ENCODE measurements around the gene RAPGEFL1. TPM values are rescaled to one million over a fixed set of nuclear protein-coding genes. Genes with fewer than 3 reads are reported as not detected.

RAPGEFL1 gene
- total and polyA plus RNA-seq, 5 donors from 2014 or later, result 0.79 to 4.5 TPM; not detected in 3

- peaks cover 33% of the 10 kb centered on the region for H3K36me3 Mint-ChIP-seq
- H3K27ac ChIP-seq (ENCODE audit: insufficient read depth, low read length, poor library complexity, severe bottlenecking), result no peak overlapping the region
- H3K4me3 Mint-ChIP-seq, result no peak overlapping the region
- peaks cover 13 to 36% (median 20%) of the 10 kb centered on the region in 4 donors for H3K4me1 Mint-ChIP-seq
- H3K27me3 ChIP-seq (ENCODE audit: control insufficient read depth, insufficient read depth, low read length), result no peaks in the 10 kb centered on the region
- H3K27ac Mint-ChIP-seq, result peak overlapping the region in 1 of 3 donors; percentile 35
- DNase-seq, result no peak
- H3K27me3 Mint-ChIP-seq, result no peaks in the 10 kb centered on the region
- H3K9me3 ChIP-seq (ENCODE audit: control insufficient read depth in 2 of 2, low read length in 2 of 2), result no peaks in the 10 kb centered on the region
- ATAC-seq (ENCODE audit: low read depth in 2 of 2), result no peak
- H3K9me3 Mint-ChIP-seq, result no peaks in the 10 kb centered on the region
- H3K36me3 ChIP-seq (ENCODE audit: control insufficient read depth, insufficient read depth, low read length), result peaks cover 58% of the 10 kb centered on the region
- no peak overlapping the region for H3K4me3 ChIP-seq (ENCODE audit: low read depth, low read length)
- peaks cover 3% of the 10 kb centered on the region for H3K4me1 ChIP-seq (ENCODE audit: control insufficient read depth, insufficient read depth, low read length, poor library complexity, severe bottlenecking)
These were observed 17.8 kb upstream of the RAPGEFL1 start for GRCh38 chr17:40159456-40159855.

DNA sequence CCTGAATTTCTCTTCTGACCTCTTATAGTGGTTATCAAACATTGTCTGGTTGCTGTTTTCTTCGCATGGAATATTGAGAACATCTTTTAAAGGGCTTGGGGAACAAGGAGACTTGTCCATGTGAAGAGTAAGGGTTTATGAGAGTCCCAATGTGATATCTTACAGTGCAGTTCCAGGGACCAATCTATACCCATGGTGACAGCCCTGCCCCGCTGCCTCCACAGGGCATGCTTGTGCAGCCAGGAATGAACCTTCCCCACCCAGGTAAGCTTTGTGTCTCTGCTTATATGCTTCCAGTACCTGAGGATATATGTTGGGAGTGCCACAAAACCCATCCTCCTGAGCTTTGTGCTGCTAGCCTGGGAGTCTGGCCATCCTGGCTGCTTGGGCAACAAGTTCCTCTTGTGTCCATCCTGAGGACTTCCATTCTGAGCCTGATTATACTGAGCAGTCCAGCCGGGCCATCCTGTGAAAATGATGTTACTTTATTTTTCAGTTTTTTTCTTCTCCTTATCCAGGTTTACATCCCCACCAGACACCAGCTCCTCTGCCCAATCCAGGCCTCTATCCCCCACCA lies 9.5 kb upstream of the RAPGEFL1 start:
- no peak for ATAC-seq (ENCODE audit: low read depth in 2 of 2)

DNA sequence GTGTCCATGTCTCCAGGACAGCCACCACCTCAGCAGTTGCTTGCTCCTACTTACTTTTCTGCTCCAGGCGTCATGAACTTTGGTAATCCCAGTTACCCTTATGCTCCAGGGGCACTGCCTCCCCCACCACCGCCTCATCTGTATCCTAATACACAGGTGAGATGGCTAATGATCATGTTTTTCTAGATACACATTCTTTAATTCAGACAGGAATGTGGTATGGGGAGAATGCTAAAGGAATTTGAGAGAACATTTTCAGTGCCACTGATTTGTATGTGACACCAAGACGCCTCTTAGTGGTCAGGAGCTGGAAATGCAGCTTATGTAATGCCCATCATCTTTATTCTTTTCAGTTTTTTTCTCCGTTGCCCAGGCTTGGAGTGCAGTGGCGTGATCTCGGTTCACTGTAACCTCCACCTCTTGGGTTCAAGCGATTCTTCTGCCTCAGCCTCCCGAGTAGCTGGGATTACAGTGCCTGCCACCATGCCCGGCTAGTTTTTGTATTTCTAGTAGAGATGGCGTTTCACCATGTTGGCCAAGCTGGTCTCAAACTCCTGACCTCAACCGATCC lies 8.9 kb upstream of the RAPGEFL1 start:
- Histone ChIP-seq H3K27ac (ENCODE audit: insufficient read depth, low read length, poor library complexity, severe bottlenecking) (peak overlapping the region; percentile 58), H3K27me3 (ENCODE audit: control insufficient read depth, insufficient read depth, low read length) (no peaks in the 10 kb centered on the region), H3K9me3 (ENCODE audit: control insufficient read depth in 2 of 2, low read length in 2 of 2) (no peaks in the 10 kb centered on the region), H3K4me1 (ENCODE audit: control insufficient read depth, insufficient read depth, low read length, poor library complexity, severe bottlenecking) (peaks cover 4% of the 10 kb centered on the region), H3K36me3 (ENCODE audit: control insufficient read depth, insufficient read depth, low read length) (peaks cover 87% of the 10 kb centered on the region), H3K4me3 (ENCODE audit: low read depth, low read length) (no peak overlapping the region)
- H3K36me3 Mint-ChIP-seq, result peaks cover 52% of the 10 kb centered on the region
- no peaks in the 10 kb centered on the region for H3K9me3 Mint-ChIP-seq
- peak overlapping the region; percentile 58 to 92 (median 83) for H3K27ac Mint-ChIP-seq
- DNase-seq (peak; percentile 18 to 68 (median 65)), ATAC-seq (ENCODE audit: low read depth in 2 of 2) (peak; percentile 70 to 84)
- H3K4me3 Mint-ChIP-seq, result no peak overlapping the region
- peaks cover 7 to 20% (median 15%) of the 10 kb centered on the region in 4 donors for H3K4me1 Mint-ChIP-seq
- H3K27me3 Mint-ChIP-seq, result no peaks in the 10 kb centered on the region

More for the DNA sequence above, 9.5 kb upstream of the RAPGEFL1 start:
- Histone ChIP-seq H3K36me3 (ENCODE audit: control insufficient read depth, insufficient read depth, low read length) (peaks cover 89% of the 10 kb centered on the region), H3K27me3 (ENCODE audit: control insufficient read depth, insufficient read depth, low read length) (no peaks in the 10 kb centered on the region), H3K4me3 (ENCODE audit: low read depth, low read length) (no peak overlapping the region), H3K4me1 (ENCODE audit: control insufficient read depth, insufficient read depth, low read length, poor library complexity, severe bottlenecking) (peaks cover 4% of the 10 kb centered on the region), H3K9me3 (ENCODE audit: control insufficient read depth in 2 of 2, low read length in 2 of 2) (no peaks in the 10 kb centered on the region), H3K27ac (ENCODE audit: insufficient read depth, low read length, poor library complexity, severe bottlenecking) (peak overlapping the region; percentile 58)
- peaks cover 53% of the 10 kb centered on the region for H3K36me3 Mint-ChIP-seq
- peak overlapping the region; percentile 58 to 92 (median 83) for H3K27ac Mint-ChIP-seq
- no peaks in the 10 kb centered on the region for H3K9me3 Mint-ChIP-seq
- no peak overlapping the region for H3K4me3 Mint-ChIP-seq
- DNase-seq, result no peak
- no peaks in the 10 kb centered on the region for H3K27me3 Mint-ChIP-seq
- H3K4me1 Mint-ChIP-seq, result peaks cover 7 to 20% (median 15%) of the 10 kb centered on the region in 4 donors

DNA sequence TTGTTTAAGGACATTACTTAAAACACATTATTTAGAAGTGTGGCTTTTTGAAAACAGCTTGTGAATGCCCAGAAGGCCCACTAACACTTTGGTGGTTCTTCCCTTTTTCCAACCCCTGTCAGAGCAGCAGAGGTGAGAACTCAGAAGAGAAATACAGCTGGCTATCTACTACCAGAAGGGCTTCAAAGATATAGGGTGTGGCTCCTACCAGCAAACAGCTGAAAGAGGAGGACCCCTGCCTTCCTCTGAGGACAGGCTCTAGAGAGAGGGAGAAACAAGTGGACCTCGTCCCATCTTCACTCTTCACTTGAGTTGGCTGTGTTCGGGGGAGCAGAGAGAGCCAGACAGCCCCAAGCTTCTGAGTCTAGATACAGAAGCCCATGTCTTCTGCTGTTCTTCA lies 6.9 kb upstream of the RAPGEFL1 start:
- H3K36me3 Mint-ChIP-seq, result peaks cover 48% of the 10 kb centered on the region
- Histone ChIP-seq H3K4me3 (ENCODE audit: low read depth, low read length) (no peak overlapping the region), H3K36me3 (ENCODE audit: control insufficient read depth, insufficient read depth, low read length) (peaks cover 76% of the 10 kb centered on the region), H3K9me3 (ENCODE audit: control insufficient read depth in 2 of 2, low read length in 2 of 2) (no peaks in the 10 kb centered on the region), H3K27ac (ENCODE audit: insufficient read depth, low read length, poor library complexity, severe bottlenecking) (no peak overlapping the region), H3K4me1 (ENCODE audit: control insufficient read depth, insufficient read depth, low read length, poor library complexity, severe bottlenecking) (peaks cover 4% of the 10 kb centered on the region), H3K27me3 (ENCODE audit: control insufficient read depth, insufficient read depth, low read length) (no peaks in the 10 kb centered on the region)
- DNase-seq (no peak), ATAC-seq (ENCODE audit: low read depth in 2 of 2) (no peak)
- H3K27me3 Mint-ChIP-seq, result no peaks in the 10 kb centered on the region
- no peaks in the 10 kb centered on the region for H3K9me3 Mint-ChIP-seq
- peaks cover 7 to 20% (median 14%) of the 10 kb centered on the region in 4 donors for H3K4me1 Mint-ChIP-seq
- H3K4me3 Mint-ChIP-seq, result no peak overlapping the region
- peak overlapping the region in 1 of 3 donors; percentile 29 for H3K27ac Mint-ChIP-seq

- peak overlapping the region in 1 of 3 donors; percentile 46 for H3K27ac Mint-ChIP-seq
- Histone ChIP-seq H3K4me3 (ENCODE audit: low read depth, low read length) (no peak overlapping the region), H3K36me3 (ENCODE audit: control insufficient read depth, insufficient read depth, low read length) (peaks cover 62% of the 10 kb centered on the region)
These were observed 5.5 kb upstream of the RAPGEFL1 start for GRCh38 chr17:40171750-40172149.

DNA sequence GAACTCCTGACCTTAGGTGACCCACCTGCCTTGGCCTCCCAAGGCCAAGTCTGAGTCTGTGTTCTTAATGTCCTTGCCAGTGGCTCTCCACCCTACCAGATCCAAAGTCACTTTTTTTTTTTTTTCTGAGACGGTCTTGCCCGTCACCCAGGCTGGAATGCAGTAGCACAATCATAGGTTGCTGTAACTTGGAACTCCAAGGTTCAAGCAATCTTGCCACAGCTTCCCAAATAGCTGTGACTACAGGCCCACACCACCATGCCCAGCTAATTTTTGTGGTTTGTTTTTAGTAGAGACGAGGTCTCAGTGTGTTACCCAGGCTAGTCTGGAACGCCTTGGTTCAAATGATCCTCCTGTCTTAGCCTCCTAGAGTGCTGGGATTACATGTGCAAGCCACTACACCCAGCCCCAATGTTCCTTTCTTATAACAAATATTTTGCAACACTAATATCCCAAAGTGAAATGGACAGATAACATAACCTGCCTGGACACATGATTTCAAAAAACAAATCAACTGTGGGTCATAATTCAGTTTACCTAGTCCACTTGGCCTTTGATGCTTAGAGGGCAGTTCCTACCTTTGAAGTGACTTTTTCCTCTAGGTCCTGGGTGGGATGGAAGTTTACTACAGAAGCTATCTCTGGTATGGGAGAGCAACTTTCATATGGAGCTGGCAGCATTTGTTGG lies 4.0 kb upstream of the RAPGEFL1 start:
- peaks cover 5 to 14% (median 8%) of the 10 kb centered on the region in 4 donors for H3K4me1 Mint-ChIP-seq
- H3K36me3 ChIP-seq (ENCODE audit: control insufficient read depth, insufficient read depth, low read length), result peaks cover 47% of the 10 kb centered on the region
- H3K9me3 Mint-ChIP-seq, result no peaks in the 10 kb centered on the region
- H3K4me3 ChIP-seq (ENCODE audit: low read depth, low read length), result no peak overlapping the region
- H3K27me3 ChIP-seq (ENCODE audit: control insufficient read depth, insufficient read depth, low read length), result no peaks in the 10 kb centered on the region
- DNase-seq (no peak), ATAC-seq (ENCODE audit: low read depth in 2 of 2) (no peak)
- H3K4me3 Mint-ChIP-seq, result no peak overlapping the region
- H3K27me3 Mint-ChIP-seq, result no peaks in the 10 kb centered on the region
- H3K27ac Mint-ChIP-seq, result peak overlapping the region; percentile 3 to 76 (median 69)
- no peaks in the 10 kb centered on the region for H3K9me3 ChIP-seq (ENCODE audit: control insufficient read depth in 2 of 2, low read length in 2 of 2)
- H3K4me1 ChIP-seq (ENCODE audit: control insufficient read depth, insufficient read depth, low read length, poor library complexity, severe bottlenecking), result peaks cover 20% of the 10 kb centered on the region
- peaks cover 35% of the 10 kb centered on the region for H3K36me3 Mint-ChIP-seq
- no peak overlapping the region for H3K27ac ChIP-seq (ENCODE audit: insufficient read depth, low read length, poor library complexity, severe bottlenecking)

More at GRCh38 chr17:40171750-40172149, 5.5 kb upstream of the RAPGEFL1 start:
- Histone ChIP-seq H3K27ac (ENCODE audit: insufficient read depth, low read length, poor library complexity, severe bottlenecking) (no peak overlapping the region), H3K27me3 (ENCODE audit: control insufficient read depth, insufficient read depth, low read length) (no peaks in the 10 kb centered on the region), H3K4me1 (ENCODE audit: control insufficient read depth, insufficient read depth, low read length, poor library complexity, severe bottlenecking) (peaks cover 5% of the 10 kb centered on the region), H3K9me3 (ENCODE audit: control insufficient read depth in 2 of 2, low read length in 2 of 2) (no peaks in the 10 kb centered on the region)
- H3K4me1 Mint-ChIP-seq, result peaks cover 5 to 13% (median 10%) of the 10 kb centered on the region in 4 donors
- H3K36me3 Mint-ChIP-seq, result peaks cover 45% of the 10 kb centered on the region
- DNase-seq (no peak), ATAC-seq (ENCODE audit: low read depth in 2 of 2) (no peak)
- H3K4me3 Mint-ChIP-seq, result peak overlapping the region in 1 of 4 donors; percentile 18
- no peaks in the 10 kb centered on the region for H3K9me3 Mint-ChIP-seq
- H3K27me3 Mint-ChIP-seq, result no peaks in the 10 kb centered on the region

- no peak for ATAC-seq (ENCODE audit: low read depth in 2 of 2)
- H3K27me3 Mint-ChIP-seq, result no peaks in the 10 kb centered on the region
- no peak for DNase-seq
- Histone ChIP-seq H3K4me3 (ENCODE audit: low read depth, low read length) (no peak overlapping the region), H3K9me3 (ENCODE audit: control insufficient read depth in 2 of 2, low read length in 2 of 2) (no peaks in the 10 kb centered on the region), H3K4me1 (ENCODE audit: control insufficient read depth, insufficient read depth, low read length, poor library complexity, severe bottlenecking) (peaks cover 21% of the 10 kb centered on the region), H3K27ac (ENCODE audit: insufficient read depth, low read length, poor library complexity, severe bottlenecking) (no peak overlapping the region), H3K36me3 (ENCODE audit: control insufficient read depth, insufficient read depth, low read length) (peaks cover 43% of the 10 kb centered on the region), H3K27me3 (ENCODE audit: control insufficient read depth, insufficient read depth, low read length) (no peaks in the 10 kb centered on the region)
- peaks cover under 1 to 9% (median 5%) of the 10 kb centered on the region in 4 donors for H3K4me1 Mint-ChIP-seq
- peaks cover 31% of the 10 kb centered on the region for H3K36me3 Mint-ChIP-seq
- no peaks in the 10 kb centered on the region for H3K9me3 Mint-ChIP-seq
- H3K27ac Mint-ChIP-seq, result peak overlapping the region in 1 of 3 donors; percentile 69
- no peak overlapping the region for H3K4me3 Mint-ChIP-seq
These were observed 3.5 kb upstream of the RAPGEFL1 start for GRCh38 chr17:40173778-40174135.
